ENCODE measurements around the gene KMT2E.
"Not testable (repeated sequence)": the region's sequence is repeated elsewhere in the genome, so short reads cannot be mapped to it uniquely, and the experiment has no call there.

Gene KMT2E

GRCh38 chr7:105005006-105005405 lies 9.0 kb upstream of the KMT2E start:
- in situ Hi-C loops (cut with HindIII; ENCODE audit: low sequenced_read_pairs) = not testable (repeated sequence)

GRCh38 chr7:105005486-105005885 lies 8.5 kb upstream of the KMT2E start:
- in situ Hi-C loops (cut with HindIII; ENCODE audit: low sequenced_read_pairs) = not testable (repeated sequence)

GRCh38 chr7:105006367-105007136 lies 7.5 kb upstream of the KMT2E start:
- in situ Hi-C loops (cut with HindIII; ENCODE audit: low sequenced_read_pairs) = no loop called here

- in situ Hi-C loops (cut with HindIII; ENCODE audit: low sequenced_read_pairs) = no loop called here
Observed at GRCh38 chr7:105007298-105007697, 6.7 kb upstream of the KMT2E start.

- in situ Hi-C loops (cut with HindIII; ENCODE audit: low sequenced_read_pairs) = loop anchor here (10.0 kb wide), 1 partner anchor 85 kb away; no protein-coding TSS in a partner anchor
Observed at GRCh38 chr7:105009667-105010503, 4.1 kb upstream of the KMT2E start.

- in situ Hi-C loops (cut with HindIII; ENCODE audit: low sequenced_read_pairs) = loop anchor here (10.0 kb wide), 1 partner anchor 84 kb away; no protein-coding TSS in a partner anchor
Observed at GRCh38 chr7:105010504-105011130, 3.4 kb upstream of the KMT2E start.

- in situ Hi-C loops (cut with HindIII; ENCODE audit: low sequenced_read_pairs) = loop anchor here (10.0 kb wide), 1 partner anchor 84 kb away; no protein-coding TSS in a partner anchor
Observed at GRCh38 chr7:105011141-105011830, 2.7 kb upstream of the KMT2E start.

- in situ Hi-C loops (cut with HindIII; ENCODE audit: low sequenced_read_pairs) = loop anchor here (10.0 kb wide), 1 partner anchor 83 kb away; no protein-coding TSS in a partner anchor
Observed at GRCh38 chr7:105011831-105012502, 2.0 kb upstream of the KMT2E start.

GRCh38 chr7:105012503-105013220 lies 1.3 kb upstream of the KMT2E start:
- in situ Hi-C loops (cut with HindIII; ENCODE audit: low sequenced_read_pairs) = loop anchor here (10.0 kb wide), 1 partner anchor 82 kb away; no protein-coding TSS in a partner anchor

GRCh38 chr7:105013221-105013815 lies 687 bp upstream of the KMT2E start:
- in situ Hi-C loops (cut with HindIII; ENCODE audit: low sequenced_read_pairs) = loop anchor here (10.0 kb wide), 1 partner anchor 81 kb away; no protein-coding TSS in a partner anchor

- in situ Hi-C loops (cut with HindIII; ENCODE audit: low sequenced_read_pairs) = loop anchor here (5.0 to 10.0 kb wide), 3 partner anchors 33 to 80 kb away; no protein-coding TSS in a partner anchor
Observed at GRCh38 chr7:105014693-105015389, 836 bp downstream of the KMT2E start.

GRCh38 chr7:105015390-105015965 lies 1.5 kb downstream of the KMT2E start:
- in situ Hi-C loops (cut with HindIII; ENCODE audit: low sequenced_read_pairs) = loop anchor here (5.0 to 10.0 kb wide), 3 partner anchors 33 to 79 kb away; no protein-coding TSS in a partner anchor

GRCh38 chr7:105016068-105016708 lies 2.2 kb downstream of the KMT2E start:
- in situ Hi-C loops (cut with HindIII; ENCODE audit: low sequenced_read_pairs) = loop anchor here (5.0 to 10.0 kb wide), 3 partner anchors 34 to 79 kb away; no protein-coding TSS in a partner anchor

- in situ Hi-C loops (cut with HindIII; ENCODE audit: low sequenced_read_pairs) = loop anchor here (5.0 to 10.0 kb wide), 3 partner anchors 35 to 78 kb away; no protein-coding TSS in a partner anchor
Observed at GRCh38 chr7:105016709-105017656, 3.0 kb downstream of the KMT2E start.

GRCh38 chr7:105017657-105018365 lies 3.8 kb downstream of the KMT2E start:
- in situ Hi-C loops (cut with HindIII; ENCODE audit: low sequenced_read_pairs) = loop anchor here (5.0 to 10.0 kb wide), 3 partner anchors 36 to 77 kb away; no protein-coding TSS in a partner anchor
